HepG2 (cell line): ENCODE measurements around the gene ZNF217. TPM values are rescaled to one million over a fixed set of nuclear protein-coding genes. Genes with fewer than 3 reads are reported as not detected.

Experiments used
- CBX2 ChIP-seq, 2 experiments: fragments of 200-600 bp in 1 of 2; sonication (generic); formaldehyde crosslinking in 1 of 2; IDR thresholded peaks; 2 replicates each; pipeline versions ENCODE4 v1.7.0 to v1.8.1; 2018 to 2022; ENCODE audit warnings: low read depth in 2 of 2, low read length in 1 of 2, mild to moderate bottlenecking in 1 of 2, missing genetic modification reagents in 1 of 2
- DPF2 ChIP-seq: sonication (generic); formaldehyde crosslinking; IDR thresholded peaks from 2 replicates; pipeline ENCODE4 v1.4.0; 2020; ENCODE audit warnings: mild to moderate bottlenecking, low read depth, missing genetic modification reagents, borderline replicate concordance
- EED ChIP-seq: sonication (generic); formaldehyde crosslinking; IDR thresholded peaks from 2 replicates; pipeline ENCODE4 v1.5.0; 2020; ENCODE audit warnings: mild to moderate bottlenecking, missing genetic modification reagents
- GPN1 ChIP-seq: sonication (generic); formaldehyde crosslinking; IDR thresholded peaks from 2 replicates; pipeline ENCODE4 v1.5.1; 2020; ENCODE audit warnings: missing genetic modification reagents, borderline replicate concordance
- KDM2A ChIP-seq: sonication (generic); formaldehyde crosslinking; IDR thresholded peaks from 2 replicates; pipeline ENCODE4 v1.4.0; 2020; ENCODE audit warnings: low read depth, missing genetic modification reagents, borderline replicate concordance
- LCORL ChIP-seq, 2 experiments: fragments of 450-650 bp in 1 of 2; sonication (generic) in 1 of 2; formaldehyde crosslinking in 1 of 2; IDR thresholded peaks; 2 replicates each; pipeline versions ENCODE4 v1.5.0 to v1.6.1; 2017 to 2020; ENCODE audit warnings: antibody characterized with exemption in 1 of 2, missing genetic modification reagents in 1 of 2
- MAFG ChIP-seq: sonication (generic); formaldehyde crosslinking; IDR thresholded peaks from 2 replicates; pipeline ENCODE4 v1.5.1; 2020; ENCODE audit warnings: mild to moderate bottlenecking, missing genetic modification reagents
- MYNN ChIP-seq: sonication (generic); formaldehyde crosslinking; IDR thresholded peaks from 2 replicates; pipeline ENCODE4 v1.4.0; 2020; ENCODE audit warnings: mild to moderate bottlenecking, low read depth, missing genetic modification reagents
- NFKB2 ChIP-seq: sonication (generic); formaldehyde crosslinking; IDR thresholded peaks from 2 replicates; pipeline ENCODE4 v1.4.0; 2020; ENCODE audit warnings: missing genetic modification reagents, borderline replicate concordance
- NR2F6 ChIP-seq, 2 experiments: IDR thresholded peaks; 2 replicates each; pipeline ENCODE4 v1.6.1; 2016; ENCODE audit warnings: antibody characterized with exemption in 1 of 2, mild to moderate bottlenecking in 1 of 2
- SAFB2 ChIP-seq: sonication (generic); formaldehyde crosslinking; IDR thresholded peaks from 2 replicates; pipeline ENCODE4 v1.5.1; 2020; ENCODE audit warnings: missing genetic modification reagents, low read depth, mild to moderate bottlenecking, borderline replicate concordance
- ZFAT ChIP-seq: sonication (generic); formaldehyde crosslinking; conservative IDR thresholded peaks from 2 replicates; pipeline ENCODE4 v1.8.1; 2023; ENCODE audit warnings: missing genetic modification reagents, inconsistent platforms
- ZNF143 ChIP-seq: sonication (generic); formaldehyde crosslinking; IDR thresholded peaks from 2 replicates; pipeline ENCODE4 v1.4.0; 2020; ENCODE audit warnings: missing genetic modification reagents
- ZNF20 ChIP-seq: sonication (generic); formaldehyde crosslinking; IDR thresholded peaks from 2 replicates; pipeline ENCODE4 v1.4.0; 2020; ENCODE audit warnings: mild to moderate bottlenecking, moderate library complexity, missing genetic modification reagents
- ZNF205 ChIP-seq: IDR thresholded peaks from 2 replicates; pipeline ENCODE4 v1.6.1; 2018; ENCODE audit warnings: missing biosample characterization, missing genetic modification reagents
- ZNF260 ChIP-seq: sonication (generic); formaldehyde crosslinking; IDR thresholded peaks from 2 replicates; pipeline ENCODE4 v1.4.0; 2020; ENCODE audit warnings: missing genetic modification reagents, low read depth, mild to moderate bottlenecking, borderline replicate concordance
- ZNF335 ChIP-seq: sonication (generic); formaldehyde crosslinking; IDR thresholded peaks from 2 replicates; pipeline ENCODE4 v1.4.0; 2020; ENCODE audit warnings: missing genetic modification reagents
- ZNF550 ChIP-seq: sonication (generic); formaldehyde crosslinking; IDR thresholded peaks from 2 replicates; pipeline ENCODE4 v1.4.0; 2020; ENCODE audit warnings: mild to moderate bottlenecking, missing genetic modification reagents, borderline replicate concordance
- ZNF7 ChIP-seq: IDR thresholded peaks from 2 replicates; pipeline ENCODE4 v1.6.1; 2016; ENCODE audit warnings: missing biosample characterization, missing genetic modification reagents
- ZNF761 ChIP-seq: sonication (generic); formaldehyde crosslinking; conservative IDR thresholded peaks from 2 replicates; pipeline ENCODE4 v1.4.0; 2020; ENCODE audit warnings: mild to moderate bottlenecking, missing genetic modification reagents
- polyA plus RNA-seq, 8 experiments: library from polyadenylated mRNA; depleted of rRNA in 3 of 8; stranded (reverse) in 7 of 8; unstranded in 1 of 8; fragments of >200 nt; fragmentation: Illumina TruSeq in 4 of 8; extraction: Trizol in 4 of 8; gene quantifications; 2 replicates each; pipeline versions ENCODE4 v1.2.1 to v1.2.3, GENCODE V29; 2011 to 2016; ENCODE audit warnings: low read depth in 4 of 8, missing spikeins in 1 of 8, mixed read lengths in 1 of 8; ENCODE audit not compliant: insufficient read depth in 1 of 8
- total RNA-seq, 5 experiments: library from RNA; depleted of rRNA; stranded (reverse); fragments of >200 nt; fragmentation: Illumina TruSeq; extraction: Trizol; gene quantifications; 2 replicates each; pipeline ENCODE4 v1.2.3, GENCODE V29; 2016; ENCODE audit warnings: low read depth in 1 of 5
- TF ChIP-seq, protein P1 (sequence below): IDR thresholded peaks from 2 replicates; pipeline ENCODE4 v1.6.1; 2016; ENCODE audit warnings: low read depth, control low read depth
- TF ChIP-seq, protein P2 (sequence below): sonication (generic); formaldehyde crosslinking; IDR thresholded peaks from 2 replicates; pipeline ENCODE4 v1.5.1; 2020; ENCODE audit warnings: missing genetic modification reagents, mild to moderate bottlenecking, borderline replicate concordance
- TF ChIP-seq, protein P3 (sequence below): sonication (generic); formaldehyde crosslinking; IDR thresholded peaks from 2 replicates; pipeline ENCODE4 v1.4.0; 2020; ENCODE audit warnings: mild to moderate bottlenecking, missing genetic modification reagents
- TF ChIP-seq, protein P4 (sequence below): sonication (generic); formaldehyde crosslinking; IDR thresholded peaks from 2 replicates; pipeline ENCODE4 v1.9.0; 2021; ENCODE audit warnings: missing genetic modification reagents, borderline replicate concordance

ZNF217 gene
- total and polyA plus RNA-seq, 2 of the 13 experiments (the other 11 are each of a cell fraction or from before 2014, with no cell fraction given), result 22.3 to 29.8 TPM

DNA sequence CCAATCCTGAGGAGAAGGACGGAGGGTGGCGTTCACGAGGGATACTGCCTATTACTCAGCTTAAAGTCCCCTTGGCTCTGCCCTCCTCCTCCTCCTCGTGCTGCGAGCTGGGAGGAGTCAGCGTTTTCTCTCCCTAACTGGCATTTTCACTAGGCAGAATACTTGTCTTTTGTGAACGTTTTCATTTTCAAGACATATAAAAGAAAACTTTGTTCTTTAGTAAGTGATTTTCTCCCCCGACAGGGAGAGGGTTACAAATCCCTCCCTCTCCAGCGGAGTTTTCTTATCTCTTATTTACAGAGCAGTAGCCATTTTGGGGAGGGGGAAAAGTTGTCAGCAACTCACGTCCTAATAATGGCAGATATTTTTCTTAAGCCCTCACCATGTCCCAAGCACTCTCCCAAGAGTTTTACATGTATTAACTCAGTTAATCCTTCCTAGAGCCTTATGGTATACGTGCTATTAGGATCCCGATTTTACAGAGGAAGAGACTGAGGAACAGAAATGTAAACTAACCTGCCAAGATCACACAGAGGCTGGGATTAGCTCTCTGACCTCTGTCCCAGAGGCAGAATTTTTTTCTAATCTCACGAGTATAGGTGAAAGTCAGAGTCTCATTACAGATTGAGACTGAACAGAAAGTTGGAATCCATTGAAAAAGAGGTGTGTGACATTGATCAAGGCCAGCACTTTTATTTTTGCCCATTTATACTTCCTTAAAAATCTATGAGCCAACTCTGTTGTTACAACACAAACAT lies 30.0 kb upstream of the ZNF217 start (continued):
- TF ChIP-seq ZNF20 (no peak), EED (CRISPR knock-in tag) (no peak), CBX2 (IDR thresholded peaks at IDR 0.05; ENCODE audit: low read depth, low read length) (no peak), CBX2 (CRISPR knock-in tag; IDR thresholded peaks at IDR 0.05; ENCODE audit: low read depth) (peak; percentile 33; the same call in 1 of the 2 replicates), MYNN (CRISPR knock-in tag) (no peak), ZNF550 (CRISPR knock-in tag) (no peak), ZNF761 (no peak), NR2F6 (IDR thresholded peaks at IDR 0.05) (peak; percentile 76), NR2F6 (CRISPR knock-in tag; IDR thresholded peaks at IDR 0.05) (peak; percentile 74), NFKB2 (no peak), MAFG (CRISPR knock-in tag) (peak; percentile 81), ZFAT (CRISPR knock-in tag) (no peak), LCORL (IDR thresholded peaks at IDR 0.05) (no peak), LCORL (CRISPR knock-in tag; IDR thresholded peaks at IDR 0.05) (peak; percentile 64; the same call in 1 of the 2 replicates), SAFB2 (CRISPR knock-in tag) (no peak; the same call in 1 of the 2 replicates), GPN1 (no peak), KDM2A (peak; percentile 82), DPF2 (CRISPR knock-in tag) (0 out of 2 replicates have a peak, but pooled peaks have one; percentile 36), ZNF335 (CRISPR knock-in tag) (peak; percentile 39; the same call in 1 of the 2 replicates), ZNF7 (CRISPR knock-in tag) (no peak), ZNF260 (no peak), ZNF143 (no peak), ZNF205 (CRISPR knock-in tag) (peak; percentile 59)
- TF ChIP-seq, protein P1, sequence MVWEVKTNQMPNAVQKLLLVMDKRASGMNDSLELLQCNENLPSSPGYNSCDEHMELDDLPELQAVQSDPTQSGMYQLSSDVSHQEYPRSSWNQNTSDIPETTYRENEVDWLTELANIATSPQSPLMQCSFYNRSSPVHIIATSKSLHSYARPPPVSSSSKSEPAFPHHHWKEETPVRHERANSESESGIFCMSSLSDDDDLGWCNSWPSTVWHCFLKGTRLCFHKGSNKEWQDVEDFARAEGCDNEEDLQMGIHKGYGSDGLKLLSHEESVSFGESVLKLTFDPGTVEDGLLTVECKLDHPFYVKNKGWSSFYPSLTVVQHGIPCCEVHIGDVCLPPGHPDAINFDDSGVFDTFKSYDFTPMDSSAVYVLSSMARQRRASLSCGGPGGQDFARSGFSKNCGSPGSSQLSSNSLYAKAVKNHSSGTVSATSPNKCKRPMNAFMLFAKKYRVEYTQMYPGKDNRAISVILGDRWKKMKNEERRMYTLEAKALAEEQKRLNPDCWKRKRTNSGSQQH, result no peak
- TF ChIP-seq, protein P2, sequence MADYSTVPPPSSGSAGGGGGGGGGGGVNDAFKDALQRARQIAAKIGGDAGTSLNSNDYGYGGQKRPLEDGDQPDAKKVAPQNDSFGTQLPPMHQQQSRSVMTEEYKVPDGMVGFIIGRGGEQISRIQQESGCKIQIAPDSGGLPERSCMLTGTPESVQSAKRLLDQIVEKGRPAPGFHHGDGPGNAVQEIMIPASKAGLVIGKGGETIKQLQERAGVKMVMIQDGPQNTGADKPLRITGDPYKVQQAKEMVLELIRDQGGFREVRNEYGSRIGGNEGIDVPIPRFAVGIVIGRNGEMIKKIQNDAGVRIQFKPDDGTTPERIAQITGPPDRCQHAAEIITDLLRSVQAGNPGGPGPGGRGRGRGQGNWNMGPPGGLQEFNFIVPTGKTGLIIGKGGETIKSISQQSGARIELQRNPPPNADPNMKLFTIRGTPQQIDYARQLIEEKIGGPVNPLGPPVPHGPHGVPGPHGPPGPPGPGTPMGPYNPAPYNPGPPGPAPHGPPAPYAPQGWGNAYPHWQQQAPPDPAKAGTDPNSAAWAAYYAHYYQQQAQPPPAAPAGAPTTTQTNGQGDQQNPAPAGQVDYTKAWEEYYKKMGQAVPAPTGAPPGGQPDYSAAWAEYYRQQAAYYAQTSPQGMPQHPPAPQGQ (CRISPR knock-in tag), result no peak
- TF ChIP-seq, protein P3, sequence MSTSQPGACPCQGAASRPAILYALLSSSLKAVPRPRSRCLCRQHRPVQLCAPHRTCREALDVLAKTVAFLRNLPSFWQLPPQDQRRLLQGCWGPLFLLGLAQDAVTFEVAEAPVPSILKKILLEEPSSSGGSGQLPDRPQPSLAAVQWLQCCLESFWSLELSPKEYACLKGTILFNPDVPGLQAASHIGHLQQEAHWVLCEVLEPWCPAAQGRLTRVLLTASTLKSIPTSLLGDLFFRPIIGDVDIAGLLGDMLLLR (CRISPR knock-in tag), result no peak
- TF ChIP-seq, protein P4, sequence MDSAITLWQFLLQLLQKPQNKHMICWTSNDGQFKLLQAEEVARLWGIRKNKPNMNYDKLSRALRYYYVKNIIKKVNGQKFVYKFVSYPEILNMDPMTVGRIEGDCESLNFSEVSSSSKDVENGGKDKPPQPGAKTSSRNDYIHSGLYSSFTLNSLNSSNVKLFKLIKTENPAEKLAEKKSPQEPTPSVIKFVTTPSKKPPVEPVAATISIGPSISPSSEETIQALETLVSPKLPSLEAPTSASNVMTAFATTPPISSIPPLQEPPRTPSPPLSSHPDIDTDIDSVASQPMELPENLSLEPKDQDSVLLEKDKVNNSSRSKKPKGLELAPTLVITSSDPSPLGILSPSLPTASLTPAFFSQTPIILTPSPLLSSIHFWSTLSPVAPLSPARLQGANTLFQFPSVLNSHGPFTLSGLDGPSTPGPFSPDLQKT, result no peak
